GM13976 (cell line): ENCODE results near the gene CELF4.

ENCODE experiments used
- DNase-seq: peaks from one replicate; pipeline ENCODE4 v3.0.0; 2012; ENCODE audit warnings: low spot score
- in situ Hi-C: fragments of 300-500 bp; cut with MboI; formaldehyde crosslinking; loops from one replicate; pipeline ENCODE4 v1.12.0; 2022; ENCODE audit warnings: low sequenced_read_pairs, mixed read lengths, inconsistent platforms; ENCODE audit not compliant: unreplicated experiment
- TF ChIP-seq, protein P1 (sequence below): IDR thresholded peaks from 2 replicates; pipeline ENCODE4 v1.5.1; 2012; ENCODE audit warnings: borderline replicate concordance, mild to moderate bottlenecking; ENCODE audit not compliant: insufficient read depth; ENCODE audit errors: extremely low read depth, missing control alignments, control extremely low read depth

CELF4 gene

DNA sequence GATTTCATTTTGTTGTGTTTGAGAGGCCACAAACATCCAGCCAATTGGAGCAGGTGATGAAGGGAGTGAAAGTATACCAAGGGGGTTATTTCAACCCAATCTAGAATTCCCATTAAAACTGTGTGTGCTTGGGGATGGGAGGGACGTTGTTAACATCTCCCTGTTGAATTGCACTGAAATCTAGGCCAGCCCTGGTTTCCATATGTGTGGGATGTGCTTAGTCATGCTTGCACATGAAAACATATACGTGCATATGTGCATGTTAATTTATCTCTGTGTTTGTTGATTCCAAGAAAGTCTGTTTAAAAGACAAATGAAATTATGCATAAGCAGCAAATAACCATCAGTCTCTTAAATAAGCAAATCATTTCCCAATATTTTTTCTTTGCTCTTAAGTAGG lies 5.6 kb downstream of the CELF4 start:
- no peak for DNase-seq
- in situ Hi-C loops = no loop called here
- TF ChIP-seq, protein P1, sequence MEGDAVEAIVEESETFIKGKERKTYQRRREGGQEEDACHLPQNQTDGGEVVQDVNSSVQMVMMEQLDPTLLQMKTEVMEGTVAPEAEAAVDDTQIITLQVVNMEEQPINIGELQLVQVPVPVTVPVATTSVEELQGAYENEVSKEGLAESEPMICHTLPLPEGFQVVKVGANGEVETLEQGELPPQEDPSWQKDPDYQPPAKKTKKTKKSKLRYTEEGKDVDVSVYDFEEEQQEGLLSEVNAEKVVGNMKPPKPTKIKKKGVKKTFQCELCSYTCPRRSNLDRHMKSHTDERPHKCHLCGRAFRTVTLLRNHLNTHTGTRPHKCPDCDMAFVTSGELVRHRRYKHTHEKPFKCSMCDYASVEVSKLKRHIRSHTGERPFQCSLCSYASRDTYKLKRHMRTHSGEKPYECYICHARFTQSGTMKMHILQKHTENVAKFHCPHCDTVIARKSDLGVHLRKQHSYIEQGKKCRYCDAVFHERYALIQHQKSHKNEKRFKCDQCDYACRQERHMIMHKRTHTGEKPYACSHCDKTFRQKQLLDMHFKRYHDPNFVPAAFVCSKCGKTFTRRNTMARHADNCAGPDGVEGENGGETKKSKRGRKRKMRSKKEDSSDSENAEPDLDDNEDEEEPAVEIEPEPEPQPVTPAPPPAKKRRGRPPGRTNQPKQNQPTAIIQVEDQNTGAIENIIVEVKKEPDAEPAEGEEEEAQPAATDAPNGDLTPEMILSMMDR = no peak

DNA sequence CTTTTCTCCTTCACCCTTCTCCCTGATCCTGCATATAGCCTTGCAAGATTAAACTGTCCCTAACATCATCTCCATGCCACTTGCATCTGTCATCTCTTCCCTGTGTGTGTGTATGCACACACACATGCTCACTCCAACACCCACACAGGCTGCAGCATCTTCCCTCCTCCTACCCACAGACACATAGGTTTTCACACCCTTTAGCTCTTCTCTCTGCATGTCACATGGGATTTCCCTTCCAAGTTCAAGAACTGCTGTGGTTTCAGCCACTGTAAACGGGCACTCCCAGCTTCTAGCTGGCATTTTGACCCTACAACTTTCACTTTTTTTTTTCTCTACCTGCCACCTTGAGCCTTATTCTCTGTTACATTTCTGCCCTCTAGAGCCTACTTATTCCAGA lies 6.4 kb downstream of the CELF4 start:
- DNase-seq = no peak
- in situ Hi-C loops = no loop called here
- TF ChIP-seq, protein P1 = no peak

DNA sequence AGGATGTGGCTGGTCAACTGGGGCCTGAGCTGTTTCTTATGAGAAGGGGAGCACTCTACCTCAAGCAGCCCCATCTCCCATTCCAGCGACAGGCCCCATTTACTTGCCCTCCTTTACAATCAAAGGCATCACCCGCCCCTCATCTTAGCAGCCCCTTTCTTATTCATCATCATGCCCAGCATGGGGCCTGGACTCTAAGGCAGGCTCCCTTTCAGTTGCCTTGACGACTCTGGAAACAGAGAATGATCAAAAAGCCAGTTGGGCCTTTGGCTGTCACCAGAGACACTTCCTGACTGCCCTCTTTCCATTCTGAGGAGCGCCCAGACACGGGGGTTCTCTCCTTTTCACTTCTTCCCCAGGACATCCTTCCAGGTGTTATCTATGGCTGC lies 11.2 kb downstream of the CELF4 start:
- DNase-seq = no peak
- in situ Hi-C loops = no loop called here
- TF ChIP-seq, protein P1 = no peak

DNA sequence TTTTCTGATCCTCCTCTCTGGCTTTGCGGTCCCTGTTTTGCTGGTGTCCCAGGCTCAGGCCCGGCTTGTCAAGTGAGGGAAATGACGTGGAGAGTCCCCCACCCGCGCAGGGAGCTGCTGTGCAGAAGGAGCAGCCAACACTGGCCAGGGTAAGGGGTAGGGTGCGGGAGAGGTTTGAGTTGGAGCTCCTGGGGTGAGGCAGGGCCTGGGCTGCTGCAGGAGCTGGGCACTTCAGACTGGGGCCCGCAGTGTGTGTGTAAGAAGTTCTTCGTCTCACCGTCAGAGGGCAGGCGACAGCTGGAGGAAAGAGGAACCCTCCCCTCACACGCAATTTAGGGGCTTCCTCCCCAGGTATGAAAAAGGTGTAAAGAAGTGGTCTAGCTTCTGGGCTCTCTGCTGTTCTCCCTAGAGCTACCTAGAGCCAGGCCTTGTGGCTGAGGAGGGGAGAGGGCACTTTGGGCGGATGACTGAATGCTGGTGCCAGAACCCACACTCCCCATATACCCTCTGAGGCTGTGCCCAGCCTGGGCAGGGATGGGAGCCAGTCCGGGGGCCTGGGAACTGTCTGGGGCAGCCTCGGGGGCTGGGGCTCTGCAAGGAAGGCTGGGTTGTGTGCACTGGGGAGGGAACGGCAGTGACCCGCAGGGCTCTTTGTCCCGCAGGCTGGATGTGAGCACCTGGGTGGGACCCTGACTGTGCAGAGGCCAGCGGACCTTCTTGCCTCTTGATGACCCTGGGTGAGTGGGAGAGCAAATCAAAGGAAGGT lies 11.8 kb downstream of the CELF4 start:
- DNase-seq = no peak
- in situ Hi-C loops = no loop called here
- TF ChIP-seq, protein P1 = no peak

DNA sequence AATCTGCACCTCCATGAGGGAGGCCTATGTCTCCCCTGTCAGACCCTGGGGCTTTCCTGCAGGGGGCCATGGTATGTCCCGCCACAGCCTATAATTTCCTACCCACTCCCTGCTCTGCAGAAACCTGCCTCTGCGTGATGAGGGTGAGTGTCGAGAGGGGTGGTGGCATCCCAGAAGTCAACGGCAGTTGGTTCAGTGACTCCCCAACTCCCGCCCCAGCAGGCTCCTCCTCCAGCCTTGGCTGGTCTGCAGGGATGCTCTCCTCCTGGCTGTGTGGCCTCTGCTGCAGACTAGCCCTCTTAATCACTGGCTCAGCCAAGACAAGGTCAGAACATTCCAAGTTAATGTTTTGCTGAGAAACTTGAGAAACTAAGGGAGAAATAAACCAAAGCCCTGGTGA lies 13.3 kb downstream of the CELF4 start:
- no peak for DNase-seq
- in situ Hi-C loops = no loop called here

DNA sequence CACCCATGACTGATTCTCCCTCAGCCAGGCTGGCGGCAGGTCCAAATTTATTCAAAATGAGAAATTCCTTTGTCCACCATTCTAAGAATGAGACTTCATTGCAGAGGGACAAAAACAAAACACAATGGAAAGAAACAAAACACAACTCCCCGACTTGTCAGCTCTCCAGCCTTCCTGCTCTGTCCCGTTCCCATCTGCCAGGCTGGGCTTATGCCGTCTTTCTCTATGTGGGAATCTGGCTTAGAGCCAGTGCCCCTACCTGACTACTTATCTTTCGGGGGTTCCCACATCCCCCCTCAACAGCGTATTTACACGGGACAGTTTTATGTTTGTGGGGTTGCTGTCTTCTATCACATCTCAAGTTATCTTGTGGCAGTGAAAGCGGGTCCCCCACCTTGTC lies 13.8 kb downstream of the CELF4 start:
- TF ChIP-seq, protein P1 = no peak
- no peak for DNase-seq
- in situ Hi-C loops = no loop called here

More for the DNA sequence above, 13.3 kb downstream of the CELF4 start:
- TF ChIP-seq, protein P1 = no peak
